ENCODE data around the gene FOXL2NB. TPM values are rescaled to one million over a fixed set of nuclear protein-coding genes. Genes with fewer than 3 reads are reported as not detected.

Gene FOXL2NB
- total RNA-seq, 1 experiment from 2014 or later = 0.31 TPM

DNA sequence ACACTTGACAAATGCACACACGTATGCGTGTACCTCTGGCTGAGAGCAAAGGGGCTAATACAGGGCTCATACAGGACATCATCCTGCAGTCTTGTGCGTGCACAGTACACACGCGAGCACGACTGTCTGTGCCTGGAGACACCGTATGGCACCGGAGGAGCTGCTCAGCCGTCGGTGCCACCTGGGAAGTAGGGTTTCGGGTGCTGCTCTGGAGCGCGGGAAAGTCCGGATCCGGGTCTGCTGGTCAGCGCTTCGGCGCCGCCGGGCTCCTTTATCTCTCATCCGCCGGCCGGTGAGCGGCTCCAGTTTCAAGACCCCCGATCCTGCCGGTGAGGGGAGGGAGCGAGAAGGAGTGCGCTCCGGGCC, 9.3 kb upstream of the FOXL2NB start:
- H2AK5ac ChIP-seq (ENCODE audit: insufficient read length, low read length) = no peak overlapping the region
- H3K27me3 Mint-ChIP-seq (ENCODE audit: low read depth) = peaks cover 93% of the 10 kb centered on the region

More for the DNA sequence above, 9.3 kb upstream of the FOXL2NB start:
- Mint-ChIP-seq H3K4me1 (peaks cover 34 to 43% of the 10 kb centered on the region in 2 experiments), H3K27ac (no peak overlapping the region), H3K4me3 (peak overlapping the region in 1 of 2 experiments; percentile 81; a peak in 3 of 5 replicates), H3K36me3 (ENCODE audit: insufficient read depth in 1 of 3, low read depth in 3 of 3) (no peaks in the 10 kb centered on the region), H3K9me3 (peaks cover 4% of the 10 kb centered on the region in 2 experiments; a peak in 4 of 5 replicates)
- Histone ChIP-seq H2BK120ac (ENCODE audit: low read depth, low read length, poor library complexity, severe bottlenecking) (no peak overlapping the region), H3K23ac (ENCODE audit: insufficient read length, low read depth, low read length) (no peak overlapping the region), H3K4me2 (ENCODE audit: insufficient read depth, insufficient read length, low read length) (peak overlapping the region; percentile 84), H2BK15ac (ENCODE audit: low read depth, low read length) (no peak overlapping the region), H3K9me3 (ENCODE audit: control insufficient read depth, low read depth, low read length) (no peaks in the 10 kb centered on the region), H3K27me3 (ENCODE audit: insufficient read depth, low read length) (peaks cover 61% of the 10 kb centered on the region), H3K23me2 (ENCODE audit: insufficient read length, low read depth, low read length, poor library complexity, severe bottlenecking) (peaks cover 21% of the 10 kb centered on the region), H4K5ac (ENCODE audit: insufficient read length, low read depth, low read length) (no peak overlapping the region), H2AFZ (ENCODE audit: low read length) (no peak overlapping the region), H3K79me2 (ENCODE audit: insufficient read depth, low read length) (no peaks in the 10 kb centered on the region), H2BK12ac (ENCODE audit: insufficient read length, low read depth, low read length) (no peak overlapping the region), H3K9ac (ENCODE audit: extremely low read depth, insufficient read length, low read length) (no peak overlapping the region), H3K14ac (ENCODE audit: insufficient read depth, low read length) (no peak overlapping the region), H4K20me1 (ENCODE audit: control insufficient read depth, insufficient read depth, insufficient read length) (no peaks in the 10 kb centered on the region), H3K18ac (ENCODE audit: insufficient read length, low read depth, low read length) (no peak overlapping the region), H3K4me1 (ENCODE audit: insufficient read depth, low read length) (peaks cover 2% of the 10 kb centered on the region; the same call in 1 of the 2 replicates), H2BK5ac (ENCODE audit: insufficient read length, low read length) (no peak overlapping the region), H3T11ph (ENCODE audit: low read length) (no peak overlapping the region), H4K91ac (ENCODE audit: insufficient read length, low read depth, low read length) (no peak overlapping the region), H3K4ac (ENCODE audit: low read depth, low read length) (no peak overlapping the region), H4K8ac (replicated peaks; ENCODE audit: insufficient read length, low read depth, low read length) (no peak overlapping the region), H2BK20ac (ENCODE audit: low read depth, low read length, poor library complexity, severe bottlenecking) (no peak overlapping the region), H3K56ac (ENCODE audit: insufficient read length, low read depth, low read length) (no peak overlapping the region), H3K27ac (ENCODE audit: insufficient read length, low read depth, low read length) (no peak overlapping the region), H3K79me1 (ENCODE audit: insufficient read depth, low read depth, low read length, poor library complexity, severe bottlenecking) (no peaks in the 10 kb centered on the region)
- TF ChIP-seq, protein P1, sequence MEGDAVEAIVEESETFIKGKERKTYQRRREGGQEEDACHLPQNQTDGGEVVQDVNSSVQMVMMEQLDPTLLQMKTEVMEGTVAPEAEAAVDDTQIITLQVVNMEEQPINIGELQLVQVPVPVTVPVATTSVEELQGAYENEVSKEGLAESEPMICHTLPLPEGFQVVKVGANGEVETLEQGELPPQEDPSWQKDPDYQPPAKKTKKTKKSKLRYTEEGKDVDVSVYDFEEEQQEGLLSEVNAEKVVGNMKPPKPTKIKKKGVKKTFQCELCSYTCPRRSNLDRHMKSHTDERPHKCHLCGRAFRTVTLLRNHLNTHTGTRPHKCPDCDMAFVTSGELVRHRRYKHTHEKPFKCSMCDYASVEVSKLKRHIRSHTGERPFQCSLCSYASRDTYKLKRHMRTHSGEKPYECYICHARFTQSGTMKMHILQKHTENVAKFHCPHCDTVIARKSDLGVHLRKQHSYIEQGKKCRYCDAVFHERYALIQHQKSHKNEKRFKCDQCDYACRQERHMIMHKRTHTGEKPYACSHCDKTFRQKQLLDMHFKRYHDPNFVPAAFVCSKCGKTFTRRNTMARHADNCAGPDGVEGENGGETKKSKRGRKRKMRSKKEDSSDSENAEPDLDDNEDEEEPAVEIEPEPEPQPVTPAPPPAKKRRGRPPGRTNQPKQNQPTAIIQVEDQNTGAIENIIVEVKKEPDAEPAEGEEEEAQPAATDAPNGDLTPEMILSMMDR (conservative IDR thresholded peaks at IDR 0.05) = no peak
- no CpG with 5 or more reads among the region's 29 CpGs for WGBS (ENCODE audit: extremely low coverage, insufficient read length, low lambda C conversion rate)
- DNase-seq = no peak
